HCT116 (cell line): ENCODE results near the gene NOL4L.

Experiments used
- CEBPB ChIP-seq: IDR thresholded peaks from 2 replicates; pipeline ENCODE4 v1.6.1; 2012; ENCODE audit warnings: low read depth
- CTCF ChIP-seq, 3 experiments: fragments of 200-600 bp in 1 of 3; sonication (generic) in 1 of 3; IDR thresholded peaks in 2 of 3; conservative IDR thresholded peaks in 1 of 3; 2 replicates each; pipeline ENCODE4 v1.5.1; 2012 to 2017; ENCODE audit warnings: low read depth in 2 of 3, low read length in 2 of 3, antibody characterized with exemption in 1 of 3, borderline replicate concordance in 1 of 3, control low read depth in 1 of 3, mild to moderate bottlenecking in 1 of 3, mixed read lengths in 1 of 3, mixed run types in 1 of 3, moderate library complexity in 1 of 3; ENCODE audit not compliant: insufficient read depth in 1 of 3
- FOSL1 ChIP-seq: IDR thresholded peaks from 2 replicates; pipeline ENCODE4 v1.6.1; 2012; ENCODE audit warnings: low read depth
- MAX ChIP-seq: IDR thresholded peaks from 2 replicates; pipeline ENCODE4 v1.6.1; 2012
- POLR2A ChIP-seq: IDR thresholded peaks from 2 replicates; pipeline ENCODE4 v1.7.0; 2011; ENCODE audit warnings: borderline replicate concordance; ENCODE audit not compliant: insufficient read depth, insufficient read length; ENCODE audit errors: extremely low read depth
- POLR2AphosphoS5 ChIP-seq: IDR thresholded peaks from 2 replicates; pipeline ENCODE4 v1.6.1; 2011; ENCODE audit warnings: mild to moderate bottlenecking, low read depth, low read length, moderate library complexity
- SIN3A ChIP-seq: IDR thresholded peaks from 2 replicates; pipeline ENCODE4 v1.6.1; 2012; ENCODE audit warnings: low read depth
- TF ChIP-seq, protein P1 (sequence below): IDR thresholded peaks from 2 replicates; pipeline ENCODE4 v1.6.1; 2012

GRCh38 chr20:32544260-32544722 lies 40.8 kb downstream of the NOL4L start:
- TF ChIP-seq CTCF (IDR thresholded peaks at IDR 0.05 in 2 of 3, conservative IDR thresholded peaks at IDR 0.05 in 1 of 3; ENCODE audit: borderline replicate concordance in 1 of 3, insufficient read depth in 1 of 3, low read depth in 2 of 3, low read length in 2 of 3), result no peak
- TF ChIP-seq CEBPB, result no peak
- TF ChIP-seq POLR2A, result no peak
- no peak for TF ChIP-seq FOSL1
- TF ChIP-seq SIN3A, result no peak
- TF ChIP-seq, protein P1, sequence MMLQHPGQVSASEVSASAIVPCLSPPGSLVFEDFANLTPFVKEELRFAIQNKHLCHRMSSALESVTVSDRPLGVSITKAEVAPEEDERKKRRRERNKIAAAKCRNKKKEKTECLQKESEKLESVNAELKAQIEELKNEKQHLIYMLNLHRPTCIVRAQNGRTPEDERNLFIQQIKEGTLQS, result no peak
- no peak for TF ChIP-seq MAX
- TF ChIP-seq POLR2AphosphoS5, result no peak
